Measurements from ENCODE around the gene POMT2.

The POMT2 gene

GRCh38 chr14:77231721-77232120 is 89.0 kb downstream of the POMT2 start:
- H3K4me3 ChIP-seq (ENCODE audit: low read depth, low read length): no peak overlapping the region
- TF ChIP-seq, protein P1, sequence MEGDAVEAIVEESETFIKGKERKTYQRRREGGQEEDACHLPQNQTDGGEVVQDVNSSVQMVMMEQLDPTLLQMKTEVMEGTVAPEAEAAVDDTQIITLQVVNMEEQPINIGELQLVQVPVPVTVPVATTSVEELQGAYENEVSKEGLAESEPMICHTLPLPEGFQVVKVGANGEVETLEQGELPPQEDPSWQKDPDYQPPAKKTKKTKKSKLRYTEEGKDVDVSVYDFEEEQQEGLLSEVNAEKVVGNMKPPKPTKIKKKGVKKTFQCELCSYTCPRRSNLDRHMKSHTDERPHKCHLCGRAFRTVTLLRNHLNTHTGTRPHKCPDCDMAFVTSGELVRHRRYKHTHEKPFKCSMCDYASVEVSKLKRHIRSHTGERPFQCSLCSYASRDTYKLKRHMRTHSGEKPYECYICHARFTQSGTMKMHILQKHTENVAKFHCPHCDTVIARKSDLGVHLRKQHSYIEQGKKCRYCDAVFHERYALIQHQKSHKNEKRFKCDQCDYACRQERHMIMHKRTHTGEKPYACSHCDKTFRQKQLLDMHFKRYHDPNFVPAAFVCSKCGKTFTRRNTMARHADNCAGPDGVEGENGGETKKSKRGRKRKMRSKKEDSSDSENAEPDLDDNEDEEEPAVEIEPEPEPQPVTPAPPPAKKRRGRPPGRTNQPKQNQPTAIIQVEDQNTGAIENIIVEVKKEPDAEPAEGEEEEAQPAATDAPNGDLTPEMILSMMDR (IDR thresholded peaks at IDR 0.05; ENCODE audit: low read depth, low read length): no peak
- TF ChIP-seq MYC (IDR thresholded peaks at IDR 0.05; ENCODE audit: low read depth, low read length) (no peak), POLR2A (IDR thresholded peaks at IDR 0.05; ENCODE audit: extremely low read depth, insufficient read length) (no peak)
- TF ChIP-seq, protein P2, sequence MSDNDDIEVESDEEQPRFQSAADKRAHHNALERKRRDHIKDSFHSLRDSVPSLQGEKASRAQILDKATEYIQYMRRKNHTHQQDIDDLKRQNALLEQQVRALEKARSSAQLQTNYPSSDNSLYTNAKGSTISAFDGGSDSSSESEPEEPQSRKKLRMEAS (IDR thresholded peaks at IDR 0.05; ENCODE audit: low read depth, low read length): no peak
- DNase-seq (ENCODE audit: low read depth): no peak

- TF ChIP-seq POLR2A (IDR thresholded peaks at IDR 0.05; ENCODE audit: extremely low read depth, insufficient read length) (no peak), MYC (IDR thresholded peaks at IDR 0.05; ENCODE audit: low read depth, low read length) (no peak)
- TF ChIP-seq, protein P2 (IDR thresholded peaks at IDR 0.05; ENCODE audit: low read depth, low read length): no peak
- TF ChIP-seq, protein P1 (IDR thresholded peaks at IDR 0.05; ENCODE audit: low read depth, low read length): no peak
- DNase-seq (ENCODE audit: low read depth): no peak
- no peak overlapping the region for H3K4me3 ChIP-seq (ENCODE audit: low read depth, low read length)
These were observed 89.8 kb downstream of the POMT2 start for GRCh38 chr14:77230914-77231313.

- TF ChIP-seq, protein P2 (IDR thresholded peaks at IDR 0.05; ENCODE audit: low read depth, low read length): no peak
- TF ChIP-seq POLR2A (IDR thresholded peaks at IDR 0.05; ENCODE audit: extremely low read depth, insufficient read length) (no peak), MYC (IDR thresholded peaks at IDR 0.05; ENCODE audit: low read depth, low read length) (no peak)
- no peak overlapping the region for H3K4me3 ChIP-seq (ENCODE audit: low read depth, low read length)
- DNase-seq (ENCODE audit: low read depth): no peak
These were observed 92.6 kb downstream of the POMT2 start for GRCh38 chr14:77228056-77228455.

- DNase-seq (ENCODE audit: low read depth): no peak
- no peak overlapping the region for H3K4me3 ChIP-seq (ENCODE audit: low read depth, low read length)
- TF ChIP-seq MYC (IDR thresholded peaks at IDR 0.05; ENCODE audit: low read depth, low read length) (no peak), POLR2A (IDR thresholded peaks at IDR 0.05; ENCODE audit: extremely low read depth, insufficient read length) (no peak)
- TF ChIP-seq, protein P2 (IDR thresholded peaks at IDR 0.05; ENCODE audit: low read depth, low read length): no peak
- TF ChIP-seq, protein P1 (IDR thresholded peaks at IDR 0.05; ENCODE audit: low read depth, low read length): no peak
These were observed 94.7 kb downstream of the POMT2 start for GRCh38 chr14:77225892-77226557.

DNA sequence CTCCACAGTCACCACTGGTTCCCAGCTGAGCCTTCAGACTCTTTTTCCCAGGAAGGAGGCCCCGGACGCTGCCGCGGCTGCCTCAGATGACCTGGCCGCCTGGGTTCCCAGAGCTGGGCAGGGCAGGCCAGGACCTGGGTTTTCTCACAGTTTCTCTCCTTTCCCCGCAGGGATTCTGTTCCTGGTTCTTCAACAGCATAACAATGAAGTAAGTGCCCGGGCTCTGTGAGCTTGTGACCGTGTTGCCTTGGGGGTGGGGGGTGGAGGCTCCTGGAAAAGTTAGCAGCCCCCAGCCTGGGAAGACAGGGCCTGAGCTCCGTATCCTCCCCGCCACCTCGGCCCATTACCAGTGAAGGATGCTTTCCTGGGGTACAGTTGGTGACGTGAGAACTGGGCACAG is 95.4 kb downstream of the POMT2 start:
- no peak overlapping the region for H3K4me3 ChIP-seq (ENCODE audit: low read depth, low read length)
- TF ChIP-seq POLR2A (IDR thresholded peaks at IDR 0.05; ENCODE audit: extremely low read depth, insufficient read length) (no peak), MYC (IDR thresholded peaks at IDR 0.05; ENCODE audit: low read depth, low read length) (no peak)
- TF ChIP-seq, protein P1 (IDR thresholded peaks at IDR 0.05; ENCODE audit: low read depth, low read length): no peak
- TF ChIP-seq, protein P2 (IDR thresholded peaks at IDR 0.05; ENCODE audit: low read depth, low read length): no peak
- no peak for DNase-seq (ENCODE audit: low read depth)
